ENCODE data around the gene ALKBH7. TPM values are rescaled to one million over a fixed set of nuclear protein-coding genes. Genes with fewer than 3 reads are reported as not detected.
A peak's percentile ranks its signal among the peaks of the same experiment; 100 is the strongest.

The ALKBH7 gene
- total and polyA plus RNA-seq, 2 donors from 2014 or later: 70.3 to 175 TPM

- Histone ChIP-seq H3K4me1 (ENCODE audit: control insufficient read depth in 2 of 3, insufficient read depth in 2 of 3, low read depth in 1 of 3, low read length in 3 of 3) (peaks cover 0 to 6% (median 0%) of the 10 kb centered on the region in 3 donors), H3K36me3 (ENCODE audit: control insufficient read depth in 2 of 3, insufficient read depth in 3 of 3, low read length in 3 of 3) (peaks cover 10 to 25% (median 12%) of the 10 kb centered on the region in 3 donors), H3K27me3 (ENCODE audit: control insufficient read depth, insufficient read depth, low read length) (no peaks in the 10 kb centered on the region), H3K4me3 (ENCODE audit: low read length in 3 of 3) (no peak overlapping the region), H3K9ac (ENCODE audit: low read length in 3 of 3) (no peak overlapping the region), H3K27ac (ENCODE audit: low read depth in 2 of 2, low read length in 2 of 2) (no peak overlapping the region), H3K9me3 (ENCODE audit: control insufficient read depth in 2 of 3, insufficient read depth in 1 of 3, low read length in 3 of 3) (no peaks in the 10 kb centered on the region)
- no peak for FAIRE-seq
- DNase-seq: peak; percentile 67 to 92 (median 82)
- TF ChIP-seq CTCF (IDR thresholded peaks at IDR 0.05; ENCODE audit: borderline replicate concordance, extremely low read depth, insufficient read depth): no peak
- intact Hi-C loops (cut with DNase I): no loop called here
These were observed 5.4 kb downstream of the ALKBH7 start for GRCh38 chr19:6378041-6378440.

GRCh38 chr19:6378486-6378885 is 5.9 kb downstream of the ALKBH7 start:
- DNase-seq (no peak), FAIRE-seq (no peak)
- H3K9me3 ChIP-seq (ENCODE audit: control insufficient read depth in 2 of 3, insufficient read depth in 1 of 3, low read length in 3 of 3): no peaks in the 10 kb centered on the region
- H3K36me3 ChIP-seq (ENCODE audit: control insufficient read depth in 2 of 3, insufficient read depth in 3 of 3, low read length in 3 of 3): peaks cover 10 to 30% (median 12%) of the 10 kb centered on the region in 3 donors
- H3K9ac ChIP-seq (ENCODE audit: low read length in 3 of 3): no peak overlapping the region
- H3K4me3 ChIP-seq (ENCODE audit: low read length in 3 of 3): no peak overlapping the region
- no peak for TF ChIP-seq CTCF (IDR thresholded peaks at IDR 0.05; ENCODE audit: borderline replicate concordance, extremely low read depth, insufficient read depth)
- no peak overlapping the region for H3K27ac ChIP-seq (ENCODE audit: low read depth in 2 of 2, low read length in 2 of 2)
- intact Hi-C loops (cut with DNase I): no loop called here
- H3K27me3 ChIP-seq (ENCODE audit: control insufficient read depth, insufficient read depth, low read length): no peaks in the 10 kb centered on the region
- peaks cover 0 to 6% (median 0%) of the 10 kb centered on the region in 3 donors for H3K4me1 ChIP-seq (ENCODE audit: control insufficient read depth in 2 of 3, insufficient read depth in 2 of 3, low read depth in 1 of 3, low read length in 3 of 3)

- H3K9ac ChIP-seq (ENCODE audit: low read length in 3 of 3): no peak overlapping the region
- H3K27ac ChIP-seq (ENCODE audit: low read depth in 2 of 2, low read length in 2 of 2): no peak overlapping the region
- H3K27me3 ChIP-seq (ENCODE audit: control insufficient read depth, insufficient read depth, low read length): no peaks in the 10 kb centered on the region
- peaks cover 0 to 2% (median 0%) of the 10 kb centered on the region in 3 donors for H3K4me1 ChIP-seq (ENCODE audit: control insufficient read depth in 2 of 3, insufficient read depth in 2 of 3, low read depth in 1 of 3, low read length in 3 of 3)
- peaks cover 10 to 33% (median 13%) of the 10 kb centered on the region in 3 donors for H3K36me3 ChIP-seq (ENCODE audit: control insufficient read depth in 2 of 3, insufficient read depth in 3 of 3, low read length in 3 of 3)
- DNase-seq (no peak), FAIRE-seq (no peak)
- no peak for TF ChIP-seq CTCF (IDR thresholded peaks at IDR 0.05; ENCODE audit: borderline replicate concordance, extremely low read depth, insufficient read depth)
- no peaks in the 10 kb centered on the region for H3K9me3 ChIP-seq (ENCODE audit: control insufficient read depth in 2 of 3, insufficient read depth in 1 of 3, low read length in 3 of 3)
- no peak overlapping the region for H3K4me3 ChIP-seq (ENCODE audit: low read length in 3 of 3)
- intact Hi-C loops (cut with DNase I): no loop called here
These were observed 7.2 kb downstream of the ALKBH7 start for GRCh38 chr19:6379744-6380143.

All from kidney (tissue), 14 donors.